PC-9 (cell line): Measurements from ENCODE around the gene HPD. TPM values are rescaled to one million over a fixed set of nuclear protein-coding genes. Genes with fewer than 3 reads are reported as not detected.
"Not testable (repeated sequence)": the region's sequence is repeated elsewhere in the genome, so short reads cannot be mapped to it uniquely, and the experiment has no call there.

Source experiments
- BruUV-seq: library from RNA; stranded (reverse); fragments of 400-500 nt; replicated peaks from 2 replicates; lab custom pipeline; 2021; lab: Mats Ljungman, UMichigan
- CTCF ChIA-PET: fragments of 300-600 bp; sonication (Branson Sonifier 250); formaldehyde crosslinking; loops from one replicate; lab custom pipeline; 2022; ENCODE audit warnings: antibody characterized with exemption; lab: Charles Lee
- POLR2A ChIA-PET: fragments of 300-600 bp; sonication (Branson Sonifier 250); formaldehyde crosslinking; loops from one replicate; lab custom pipeline; 2022; ENCODE audit warnings: antibody characterized with exemption; ENCODE audit not compliant: unreplicated experiment; lab: Charles Lee
- DNase-seq, 2 experiments: peaks; one replicate each; pipeline versions ENCODE4 v3.0.0 to v3.0.0-alpha.2; 2015 to 2022; ENCODE audit warnings: mixed read lengths in 1 of 2
- H2AFZ ChIP-seq: fragments of 200-600 bp; sonication (generic); 2 replicates; pipeline ENCODE4 v1.8.1; 2017; ENCODE audit warnings: antibody characterized with exemption
- H3F3A ChIP-seq: fragments of 200-600 bp; sonication (generic); 2 replicates; pipeline ENCODE4 v1.8.1; 2017; ENCODE audit warnings: antibody characterized with exemption, mild to moderate bottlenecking, low read depth; ENCODE audit not compliant: insufficient read depth
- H3K27ac ChIP-seq: fragments of 200-600 bp; sonication (generic); 2 replicates; pipeline ENCODE4 v1.6.1; 2016; ENCODE audit warnings: mixed run types
- H3K27me3 ChIP-seq: fragments of 200-600 bp; sonication (generic); 2 replicates; pipeline ENCODE4 v1.6.1; 2016; ENCODE audit warnings: low read depth, mixed run types; ENCODE audit not compliant: insufficient read depth
- H3K36me3 ChIP-seq: fragments of 200-600 bp; sonication (generic); 2 replicates; pipeline ENCODE4 v1.6.1; 2016; ENCODE audit warnings: low read depth, mixed run types
- H3K4me1 ChIP-seq: fragments of 200-600 bp; sonication (generic); replicated peaks from 2 replicates; pipeline ENCODE4 v1.6.1; 2016; ENCODE audit warnings: mixed run types; ENCODE audit not compliant: insufficient read depth
- H3K4me2 ChIP-seq: fragments of 200-600 bp; sonication (generic); 2 replicates; pipeline ENCODE4 v1.6.1; 2017; ENCODE audit warnings: mixed run types
- H3K4me3 ChIP-seq: fragments of 200-600 bp; sonication (generic); 2 replicates; pipeline ENCODE4 v1.6.1; 2016; ENCODE audit warnings: mixed run types
- H3K79me2 ChIP-seq: fragments of 200-600 bp; sonication (generic); 2 replicates; pipeline ENCODE4 v1.6.1; 2017; ENCODE audit warnings: low read depth, mixed run types
- H3K9me2 ChIP-seq: fragments of 200-600 bp; sonication (generic); 2 replicates; pipeline ENCODE4 v1.8.1; 2017; ENCODE audit warnings: mild to moderate bottlenecking; ENCODE audit not compliant: insufficient read depth
- H3K9me3 ChIP-seq: fragments of 200-600 bp; sonication (generic); 2 replicates; pipeline ENCODE4 v1.8.1; 2016; ENCODE audit warnings: low read depth; ENCODE audit not compliant: insufficient read depth
- H4K20me1 ChIP-seq: fragments of 200-600 bp; sonication (generic); 2 replicates; pipeline ENCODE4 v1.8.1; 2017; ENCODE audit not compliant: insufficient read depth
- CTCF ChIP-seq: fragments of 200-600 bp; sonication (generic); conservative IDR thresholded peaks from 2 replicates; pipeline ENCODE4 v1.6.1; 2017; ENCODE audit warnings: mixed run types, antibody characterized with exemption, mild to moderate bottlenecking, moderate library complexity
- EZH2 ChIP-seq: fragments of 200-600 bp; sonication (generic); IDR thresholded peaks from 2 replicates; pipeline ENCODE4 v1.8.0; 2017; ENCODE audit warnings: antibody characterized with exemption, low read depth
- intact Hi-C: fragments of 100-400 bp; cut with micrococcal nuclease; formaldehyde crosslinking; loops from one replicate; pipeline ENCODE4 v1.10.0; 2022; ENCODE audit not compliant: unreplicated experiment
- total RNA-seq: library from RNA; stranded (reverse); gene quantifications from 2 replicates; pipeline ENCODE4 v1.2.3, GENCODE V29; 2021

HPD gene
- total RNA-seq, 1 experiment from 2014 or later, result 0.92 TPM

- Histone ChIP-seq H3K9me2 (no peaks in the 10 kb centered on the region), H3K36me3 (no peaks in the 10 kb centered on the region), H3F3A (no peaks in the 10 kb centered on the region), H3K9me3 (no peaks in the 10 kb centered on the region), H3K4me1 (no peaks in the 10 kb centered on the region), H4K20me1 (no peaks in the 10 kb centered on the region), H3K27me3 (no peaks in the 10 kb centered on the region), H3K4me2 (no peak overlapping the region), H3K79me2 (no peaks in the 10 kb centered on the region), H3K27ac (no peak overlapping the region), H2AFZ (no peak overlapping the region), H3K4me3 (no peak overlapping the region)
- intact Hi-C loops, result no loop called here
- no peak for DNase-seq
- TF ChIP-seq CTCF (no peak), EZH2 (no peak)
- no TSS peak for BruUV-seq
- ChIA-PET POLR2A (no interaction called here), CTCF (interaction anchor here (0.6 kb wide), 1 partner anchor 14 kb away, joined by 3 read pairs; no protein-coding TSS in a partner anchor)
Observed at GRCh38 chr12:121858318-121858661, 369 bp downstream of the HPD start.

GRCh38 chr12:121857322-121858246 lies 1.1 kb downstream of the HPD start:
- no peaks in the 10 kb centered on the region for H3K9me2 ChIP-seq
- ChIA-PET CTCF (interaction anchor here (0.6 kb wide), 1 partner anchor 13 kb away, joined by 3 read pairs; no protein-coding TSS in a partner anchor), POLR2A (no interaction called here)
- H3K4me1 ChIP-seq, result no peaks in the 10 kb centered on the region
- no peak overlapping the region for H3K4me2 ChIP-seq
- H3F3A ChIP-seq, result no peaks in the 10 kb centered on the region
- no peak overlapping the region for H2AFZ ChIP-seq
- TF ChIP-seq CTCF, result no peak
- TF ChIP-seq EZH2, result no peak
- no peak for DNase-seq
- H3K27ac ChIP-seq, result no peak overlapping the region
- no peaks in the 10 kb centered on the region for H3K9me3 ChIP-seq
- intact Hi-C loops, result no loop called here
- BruUV-seq, result no TSS peak
- H3K79me2 ChIP-seq, result no peaks in the 10 kb centered on the region
- H3K27me3 ChIP-seq, result no peaks in the 10 kb centered on the region
- no peaks in the 10 kb centered on the region for H3K36me3 ChIP-seq
- no peak overlapping the region for H3K4me3 ChIP-seq
- no peaks in the 10 kb centered on the region for H4K20me1 ChIP-seq

- POLR2A ChIA-PET, CTCF ChIA-PET: not testable (repeated sequence)
Observed at GRCh38 chr12:121852392-121852791, 6.3 kb downstream of the HPD start.

More at GRCh38 chr12:121852392-121852791, 6.3 kb downstream of the HPD start:
- H3K27me3 ChIP-seq, H3K27ac ChIP-seq, H3K9me2 ChIP-seq, H3K4me2 ChIP-seq, H3K4me1 ChIP-seq, H3K79me2 ChIP-seq, H3K4me3 ChIP-seq, H3K36me3 ChIP-seq, H2AFZ ChIP-seq, BruUV-seq, H3K9me3 ChIP-seq, H4K20me1 ChIP-seq, DNase-seq, intact Hi-C loops, H3F3A ChIP-seq: not testable (repeated sequence)
